Measurements from ENCODE around the gene WIPI1. TPM values are rescaled to one million over a fixed set of nuclear protein-coding genes. Genes with fewer than 3 reads are reported as not detected.

Gene WIPI1
- total and polyA plus RNA-seq, 9 of the 15 experiments (the other 6 are each of a cell fraction or from before 2014, with no cell fraction given): 3.7 to 23.5 (median 11.8) TPM

GRCh38 chr17:68398691-68399637, 58.3 kb downstream of the WIPI1 start (continued):
- TF ChIP-seq, protein P1, sequence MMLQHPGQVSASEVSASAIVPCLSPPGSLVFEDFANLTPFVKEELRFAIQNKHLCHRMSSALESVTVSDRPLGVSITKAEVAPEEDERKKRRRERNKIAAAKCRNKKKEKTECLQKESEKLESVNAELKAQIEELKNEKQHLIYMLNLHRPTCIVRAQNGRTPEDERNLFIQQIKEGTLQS (IDR thresholded peaks at IDR 0.05): peak; percentile 15; the same call in 1 of the 2 replicates
- TF ChIP-seq, protein P1 (CRISPR knock-in tag; conservative IDR thresholded peaks at IDR 0.05): no peak
- TF ChIP-seq MTA3 (IDR thresholded peaks at IDR 0.05; ENCODE audit: borderline replicate concordance) (no peak), BCLAF1 (IDR thresholded peaks at IDR 0.05; ENCODE audit: borderline replicate concordance in 1 of 2, control insufficient read depth in 1 of 2, low read depth in 2 of 2, low read length in 1 of 2) (no peak), EP300 (IDR thresholded peaks at IDR 0.05; ENCODE audit: low read length) (no peak), RBM15 (IDR thresholded peaks at IDR 0.05; ENCODE audit: insufficient read depth, low read length) (no peak), TRIM28 (IDR thresholded peaks at IDR 0.05) (no peak), CEBPG (CRISPR knock-in tag; IDR thresholded peaks at IDR 0.05) (peak; percentile 69; the same call in 1 of the 2 replicates), CEBPG (tag; conservative IDR thresholded peaks at IDR 0.05 in 1 of 2, IDR thresholded peaks at IDR 0.05 in 1 of 2) (peak; percentile 52 to 71), ZNF436 (CRISPR knock-in tag; IDR thresholded peaks at IDR 0.05) (no peak), L3MBTL2 (IDR thresholded peaks at IDR 0.05) (peak; percentile 50; the same call in 1 of the 2 replicates), CCNT2 (IDR thresholded peaks at IDR 0.05; ENCODE audit: borderline replicate concordance, extremely low read depth, insufficient read length, low read depth, low read length) (no peak), RFX1 (IDR thresholded peaks at IDR 0.05) (no peak), POLR2B (IDR thresholded peaks at IDR 0.05; ENCODE audit: low read depth, partially characterized antibody) (no peak), CREM (IDR thresholded peaks at IDR 0.05; ENCODE audit: low read depth) (peak; percentile 56; the same call in 1 of the 2 replicates), ELF4 (CRISPR knock-in tag; IDR thresholded peaks at IDR 0.05) (no peak), MAX (CRISPR knock-in tag; IDR thresholded peaks at IDR 0.05) (no peak), NR3C1 (CRISPR knock-in tag; IDR thresholded peaks at IDR 0.05) (no peak)
- TF ChIP-seq, protein P2, sequence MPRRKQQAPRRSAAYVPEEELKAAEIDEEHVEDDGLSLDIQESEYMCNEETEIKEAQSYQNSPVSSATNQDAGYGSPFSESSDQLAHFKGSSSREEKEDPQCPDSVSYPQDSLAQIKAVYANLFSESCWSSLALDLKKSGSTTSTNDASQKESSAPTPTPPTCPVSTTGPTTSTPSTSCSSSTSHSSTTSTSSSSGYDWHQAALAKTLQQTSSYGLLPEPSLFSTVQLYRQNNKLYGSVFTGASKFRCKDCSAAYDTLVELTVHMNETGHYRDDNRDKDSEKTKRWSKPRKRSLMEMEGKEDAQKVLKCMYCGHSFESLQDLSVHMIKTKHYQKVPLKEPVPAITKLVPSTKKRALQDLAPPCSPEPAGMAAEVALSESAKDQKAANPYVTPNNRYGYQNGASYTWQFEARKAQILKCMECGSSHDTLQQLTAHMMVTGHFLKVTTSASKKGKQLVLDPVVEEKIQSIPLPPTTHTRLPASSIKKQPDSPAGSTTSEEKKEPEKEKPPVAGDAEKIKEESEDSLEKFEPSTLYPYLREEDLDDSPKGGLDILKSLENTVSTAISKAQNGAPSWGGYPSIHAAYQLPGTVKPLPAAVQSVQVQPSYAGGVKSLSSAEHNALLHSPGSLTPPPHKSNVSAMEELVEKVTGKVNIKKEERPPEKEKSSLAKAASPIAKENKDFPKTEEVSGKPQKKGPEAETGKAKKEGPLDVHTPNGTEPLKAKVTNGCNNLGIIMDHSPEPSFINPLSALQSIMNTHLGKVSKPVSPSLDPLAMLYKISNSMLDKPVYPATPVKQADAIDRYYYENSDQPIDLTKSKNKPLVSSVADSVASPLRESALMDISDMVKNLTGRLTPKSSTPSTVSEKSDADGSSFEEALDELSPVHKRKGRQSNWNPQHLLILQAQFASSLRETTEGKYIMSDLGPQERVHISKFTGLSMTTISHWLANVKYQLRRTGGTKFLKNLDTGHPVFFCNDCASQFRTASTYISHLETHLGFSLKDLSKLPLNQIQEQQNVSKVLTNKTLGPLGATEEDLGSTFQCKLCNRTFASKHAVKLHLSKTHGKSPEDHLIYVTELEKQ (CRISPR knock-in tag; IDR thresholded peaks at IDR 0.05): no peak

Measured in K562 (cell line).